ENCODE results near the gene ZMYND10.
A peak's percentile ranks its signal among the peaks of the same experiment; 100 is the strongest.

Gene ZMYND10

GRCh38 chr3:50330330-50330729 lies 15.2 kb downstream of the ZMYND10 start:
- no peak for DNase-seq (ENCODE audit: low read depth, low spot score)
- H3K27ac ChIP-seq, result no peak overlapping the region

GRCh38 chr3:50327943-50328691 lies 17.4 kb downstream of the ZMYND10 start, which contains the start of gene TUSC2:
Gene TUSC2, minus strand, starts transcription at chr3:50328223. Its CDS starts 124 bp downstream, at chr3:50328099.
- DNase-seq (ENCODE audit: low read depth, low spot score), result peak; percentile 82

GRCh38 chr3:50327129-50327528 lies 18.4 kb downstream of the ZMYND10 start:
- H3K27ac ChIP-seq, result no peak overlapping the region
- DNase-seq (ENCODE audit: low read depth, low spot score), result no peak

More at GRCh38 chr3:50327943-50328691, 17.4 kb downstream of the ZMYND10 start, which contains the start of gene TUSC2:
- H3K27ac ChIP-seq, result peak within 1 kb of the TSS; percentile 69

GRCh38 chr3:50326182-50326541 lies 19.4 kb downstream of the ZMYND10 start:
- DNase-seq (ENCODE audit: low read depth, low spot score), result no peak
- H3K27ac ChIP-seq, result no peak overlapping the region

- H3K27ac ChIP-seq, result no peak overlapping the region
- no peak for DNase-seq (ENCODE audit: low read depth, low spot score)
Measured at GRCh38 chr3:50325497-50326181, 19.9 kb downstream of the ZMYND10 start.

- no peak for DNase-seq (ENCODE audit: low read depth, low spot score)
- H3K27ac ChIP-seq, result no peak overlapping the region
Measured at GRCh38 chr3:50325113-50325480, 20.4 kb downstream of the ZMYND10 start.

- no peak overlapping the region for H3K27ac ChIP-seq
- no peak for DNase-seq (ENCODE audit: low read depth, low spot score)
Measured at GRCh38 chr3:50324351-50325112, 21.0 kb downstream of the ZMYND10 start.

GRCh38 chr3:50323614-50324199 lies 21.8 kb downstream of the ZMYND10 start:
- H3K27ac ChIP-seq, result no peak overlapping the region
- DNase-seq (ENCODE audit: low read depth, low spot score), result no peak

- no peak for DNase-seq (ENCODE audit: low read depth, low spot score)
- H3K27ac ChIP-seq, result no peak overlapping the region
Measured at GRCh38 chr3:50323092-50323600, 22.4 kb downstream of the ZMYND10 start.

GRCh38 chr3:50322386-50323091 lies 23.0 kb downstream of the ZMYND10 start, which contains the start of gene HYAL2:
Gene HYAL2, minus strand, starts transcription at chr3:50322745. Its CDS starts 2,256 bp downstream, at chr3:50320489.
- peak within 1 kb of the TSS; percentile 76 for H3K27ac ChIP-seq
- DNase-seq (ENCODE audit: low read depth, low spot score), result no peak

- H3K27ac ChIP-seq, result no peak overlapping the region
- DNase-seq (ENCODE audit: low read depth, low spot score), result no peak
Measured at GRCh38 chr3:50322115-50322385, 23.5 kb downstream of the ZMYND10 start.

GRCh38 chr3:50321336-50322114 lies 24.0 kb downstream of the ZMYND10 start:
- peak overlapping the region; percentile 76 for H3K27ac ChIP-seq
- DNase-seq (ENCODE audit: low read depth, low spot score), result no peak

- H3K27ac ChIP-seq, result peak overlapping the region; percentile 76
Measured at GRCh38 chr3:50320853-50321335, 24.6 kb downstream of the ZMYND10 start.

GRCh38 chr3:50319894-50320625 lies 25.5 kb downstream of the ZMYND10 start:
- H3K27ac ChIP-seq, result peak overlapping the region; percentile 76
- no peak for DNase-seq (ENCODE audit: low read depth, low spot score)

More at GRCh38 chr3:50320853-50321335, 24.6 kb downstream of the ZMYND10 start:
- no peak for DNase-seq (ENCODE audit: low read depth, low spot score)

GRCh38 chr3:50319181-50319893 lies 26.2 kb downstream of the ZMYND10 start:
- no peak overlapping the region for H3K27ac ChIP-seq
- DNase-seq (ENCODE audit: low read depth, low spot score), result no peak

- DNase-seq (ENCODE audit: low read depth, low spot score), result no peak
- H3K27ac ChIP-seq, result peak overlapping the region; percentile 97
Measured at GRCh38 chr3:50318615-50319014, 26.9 kb downstream of the ZMYND10 start.

- DNase-seq (ENCODE audit: low read depth, low spot score), result no peak
- H3K27ac ChIP-seq, result peak overlapping the region; percentile 97
Measured at GRCh38 chr3:50318163-50318562, 27.4 kb downstream of the ZMYND10 start.

- peak overlapping the region; percentile 97 for H3K27ac ChIP-seq
- no peak for DNase-seq (ENCODE audit: low read depth, low spot score)
Measured at GRCh38 chr3:50317300-50317699, 28.2 kb downstream of the ZMYND10 start.
